Muscle of leg (tissue), 11 donors: ENCODE measurements around the gene SIRT7. TPM values are rescaled to one million over a fixed set of nuclear protein-coding genes. Genes with fewer than 3 reads are reported as not detected.
A peak's percentile ranks its signal among the peaks of the same experiment; 100 is the strongest.

Source experiments
- DNase-seq: peaks from one replicate; pipeline ENCODE4 v3.0.0; 2013
- H3K27ac ChIP-seq: one replicate; pipeline ENCODE4 v1.5.1; 2013; ENCODE audit warnings: mild to moderate bottlenecking, low read length, control low read depth
- H3K27me3 ChIP-seq: one replicate; pipeline ENCODE4 v1.6.1; 2013; ENCODE audit warnings: low read length; ENCODE audit not compliant: control insufficient read depth, insufficient read depth
- H3K36me3 ChIP-seq: one replicate; pipeline ENCODE4 v1.6.1; 2013; ENCODE audit warnings: low read length; ENCODE audit not compliant: control insufficient read depth, insufficient read depth
- H3K4me1 ChIP-seq: one replicate; pipeline ENCODE4 v1.6.1; 2013; ENCODE audit warnings: low read length; ENCODE audit not compliant: control insufficient read depth, insufficient read depth
- H3K4me3 ChIP-seq: one replicate; pipeline ENCODE4 v1.5.1; 2013; ENCODE audit warnings: low read length, control low read depth
- H3K9me3 ChIP-seq: replicated peaks from 2 replicates; pipeline ENCODE4 v1.6.1; 2013; ENCODE audit warnings: low read depth, low read length; ENCODE audit not compliant: control insufficient read depth
- WGBS: methylation state at CpG from one replicate; pipeline ENCODE4 v1.1.5; 2013; ENCODE audit warnings: missing lambda C conversion rate; ENCODE audit not compliant: insufficient coverage; 5-methylcytosine and 5-hydroxymethylcytosine counted together
- polyA plus RNA-seq, 8 donors: library from polyadenylated mRNA; unstranded; fragments of 120-200 nt; gene quantifications; one replicate each; pipeline versions ENCODE4 v1.2.1 to v1.2.3, GENCODE V29; 2013; ENCODE audit warnings: inconsistent platforms in 1 of 8, low replicate concordance in 1 of 8; ENCODE audit not compliant: insufficient read length in 8 of 8, insufficient read depth in 1 of 8
- total RNA-seq: library from RNA; stranded (reverse); fragments of 120-200 nt; gene quantifications from one replicate; pipeline ENCODE4 v1.2.4, GENCODE V29; 2013

SIRT7 gene
- total and polyA plus RNA-seq, 9 donors: 6.0 to 9.7 (median 8.3) TPM

DNA sequence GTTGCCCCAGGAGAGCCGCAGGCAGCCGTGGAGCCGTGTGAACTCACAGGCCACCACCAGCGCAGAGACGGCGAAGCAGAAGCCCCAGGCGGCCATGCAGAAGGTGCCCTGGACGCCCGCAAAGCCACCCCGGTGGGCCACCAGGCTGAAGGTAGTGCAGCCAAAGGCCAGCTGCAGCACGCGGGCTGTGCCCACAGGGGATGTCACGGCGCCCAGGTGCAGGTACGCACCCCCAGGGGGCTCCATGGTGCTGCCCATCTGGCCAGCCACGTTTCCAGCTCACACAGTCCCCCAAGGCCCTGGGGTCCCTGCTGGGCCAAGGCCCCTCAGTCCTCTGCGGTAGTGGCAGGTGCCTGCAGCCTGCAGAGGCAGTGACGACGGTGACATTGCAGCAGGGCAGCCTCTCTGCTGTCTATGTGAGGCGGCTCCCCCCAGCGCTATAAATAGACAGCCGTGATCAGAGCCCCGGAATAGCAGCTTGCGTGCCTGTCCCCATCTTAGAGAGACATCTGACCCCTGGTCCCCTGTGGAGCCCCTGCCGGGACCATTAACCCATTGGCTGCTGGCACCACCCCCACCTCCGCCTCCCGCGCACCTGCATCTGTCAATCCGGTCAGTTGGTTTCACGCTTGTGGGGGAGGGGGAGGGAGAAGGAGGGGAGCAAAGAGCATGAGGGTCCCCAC lies 23.6 kb upstream of the SIRT7 start:
- peaks cover 51% of the 10 kb centered on the region for H3K4me1 ChIP-seq
- no peaks in the 10 kb centered on the region for H3K36me3 ChIP-seq
- peak overlapping the region; percentile 89 for H3K27ac ChIP-seq
- H3K27me3 ChIP-seq: peaks cover 13% of the 10 kb centered on the region
- peak overlapping the region; percentile 39 for H3K4me3 ChIP-seq
- 43% methylated on average over 21 of the region's 30 CpGs for WGBS
- H3K9me3 ChIP-seq: no peaks in the 10 kb centered on the region
- peak; percentile 83 for DNase-seq

- H3K36me3 ChIP-seq: no peaks in the 10 kb centered on the region
- DNase-seq: peak; percentile 32
- 89% methylated on average over 49 of the region's 56 CpGs for WGBS
- no peaks in the 10 kb centered on the region for H3K9me3 ChIP-seq
- peaks cover 57% of the 10 kb centered on the region for H3K4me1 ChIP-seq
- peak overlapping the region; percentile 39 for H3K4me3 ChIP-seq
- peak overlapping the region; percentile 87 for H3K27ac ChIP-seq
- peaks cover 13% of the 10 kb centered on the region for H3K27me3 ChIP-seq
Measured at GRCh38 chr17:81940538-81941483, 22.8 kb upstream of the SIRT7 start.

DNA sequence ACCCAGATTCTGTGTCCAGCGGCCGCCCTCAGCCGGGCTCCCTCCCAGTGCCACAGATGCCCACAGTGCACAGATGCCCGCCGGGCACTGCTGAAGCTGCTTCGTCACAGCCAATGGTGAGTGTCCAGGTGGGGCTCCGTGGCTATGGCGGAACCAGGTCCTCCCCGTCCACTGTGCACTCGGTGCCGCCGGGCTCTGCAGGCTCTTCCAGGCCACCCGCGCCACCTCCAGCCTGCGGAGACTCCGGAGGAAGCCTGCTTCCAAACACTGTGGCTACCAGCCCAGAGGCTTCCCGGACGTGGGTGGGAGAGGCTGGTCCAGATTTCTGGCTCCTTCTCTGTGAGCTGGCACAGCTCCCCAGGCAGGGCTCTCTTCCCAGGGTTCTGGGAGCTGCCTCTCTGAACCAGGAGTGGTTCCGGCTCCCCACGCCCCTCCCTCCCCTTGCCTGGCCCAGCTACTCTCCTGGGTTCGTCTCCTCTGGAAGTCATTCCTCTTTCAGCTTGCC lies 22.0 kb upstream of the SIRT7 start:
- Histone ChIP-seq H3K9me3 (no peaks in the 10 kb centered on the region), H3K27me3 (peaks cover 12% of the 10 kb centered on the region), H3K36me3 (peaks cover 6% of the 10 kb centered on the region), H3K27ac (peak overlapping the region; percentile 87), H3K4me3 (peak overlapping the region; percentile 39), H3K4me1 (peaks cover 63% of the 10 kb centered on the region)
- DNase-seq: peak; percentile 43
- 76% methylated on average over 16 of the region's 21 CpGs for WGBS

DNA sequence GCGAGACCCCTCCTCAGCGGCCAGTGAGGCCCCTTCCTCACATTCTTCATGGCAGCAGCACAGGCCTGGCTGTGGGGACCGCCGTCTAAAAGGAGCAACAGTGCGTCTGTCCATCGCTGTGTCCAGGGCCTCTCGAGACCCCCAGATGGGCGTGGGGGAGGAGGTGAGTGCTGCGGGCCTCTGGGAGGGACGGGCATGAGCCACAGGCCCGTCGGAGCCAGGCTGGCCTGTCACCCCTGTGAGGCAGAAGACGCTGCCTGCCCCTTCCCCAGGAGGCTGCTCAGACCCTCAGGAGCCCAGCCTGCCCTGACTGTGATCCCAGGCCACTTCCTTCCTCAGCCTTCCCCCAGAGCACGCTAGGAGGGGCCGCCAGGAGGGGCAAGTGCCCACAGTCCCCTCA lies 21.2 kb upstream of the SIRT7 start:
- H3K4me1 ChIP-seq: peaks cover 63% of the 10 kb centered on the region
- DNase-seq: no peak
- H3K4me3 ChIP-seq: peak overlapping the region; percentile 39
- H3K9me3 ChIP-seq: no peaks in the 10 kb centered on the region
- H3K27ac ChIP-seq: peak overlapping the region; percentile 87
- 32% methylated on average over 6 of the region's 15 CpGs for WGBS
- H3K36me3 ChIP-seq: peaks cover 13% of the 10 kb centered on the region
- H3K27me3 ChIP-seq: peaks cover 7% of the 10 kb centered on the region

- peaks cover 59% of the 10 kb centered on the region for H3K4me1 ChIP-seq
- H3K27me3 ChIP-seq: no peaks in the 10 kb centered on the region
- 83% methylated on average over 6 of the region's 6 CpGs for WGBS
- H3K4me3 ChIP-seq: peak overlapping the region; percentile 26
- peaks cover 29% of the 10 kb centered on the region for H3K36me3 ChIP-seq
- H3K27ac ChIP-seq: no peak overlapping the region
- no peak for DNase-seq
- H3K9me3 ChIP-seq: no peaks in the 10 kb centered on the region
Measured at GRCh38 chr17:81935709-81936084, 17.7 kb upstream of the SIRT7 start.

DNA sequence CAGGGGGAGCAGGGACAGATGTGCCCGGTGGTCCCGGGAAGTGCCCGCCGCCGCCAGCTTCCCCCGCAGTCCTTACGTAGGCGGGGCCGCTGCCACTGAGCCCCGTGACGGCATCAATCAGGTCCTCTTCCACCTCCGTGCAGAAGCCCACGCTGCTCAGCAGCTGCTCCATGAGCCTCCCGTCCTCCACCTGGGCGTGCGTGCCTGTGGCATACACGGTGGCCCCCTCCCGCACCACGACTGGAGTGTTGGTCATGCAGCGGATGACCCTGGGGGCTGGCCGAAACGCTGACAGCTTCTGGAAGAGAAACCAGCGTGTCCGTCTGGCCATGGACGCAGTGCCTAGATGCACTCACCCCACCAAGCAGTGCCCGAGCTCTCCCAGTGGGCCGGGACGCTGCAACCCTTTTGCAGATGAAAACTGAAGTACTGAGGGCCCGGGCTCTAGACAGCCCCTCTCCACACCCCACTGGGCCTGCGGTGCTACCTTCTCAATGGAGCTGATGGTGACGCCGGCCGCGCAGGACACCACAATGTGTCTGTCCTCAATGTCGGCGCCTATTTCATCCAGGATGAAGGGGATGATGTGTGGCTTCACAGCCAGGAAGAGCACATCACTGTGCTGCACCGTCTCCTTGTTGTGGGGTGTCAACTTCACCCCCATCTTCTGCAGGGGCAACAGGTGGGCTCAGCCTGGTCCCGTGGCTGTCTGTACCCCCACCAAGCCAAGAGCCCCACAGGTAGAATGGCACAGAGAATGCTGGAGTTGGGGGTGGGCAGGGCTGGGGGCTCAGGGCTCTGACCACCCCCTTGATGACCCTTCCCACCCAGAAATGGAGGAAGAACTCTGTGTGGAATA lies 17.1 kb upstream of the SIRT7 start:
- no peak for DNase-seq
- H3K4me3 ChIP-seq: no peak overlapping the region
- 82% methylated on average over 28 of the region's 38 CpGs for WGBS
- peaks cover 29% of the 10 kb centered on the region for H3K36me3 ChIP-seq
- no peak overlapping the region for H3K27ac ChIP-seq
- H3K9me3 ChIP-seq: no peaks in the 10 kb centered on the region
- H3K27me3 ChIP-seq: no peaks in the 10 kb centered on the region
- H3K4me1 ChIP-seq: peaks cover 59% of the 10 kb centered on the region

DNA sequence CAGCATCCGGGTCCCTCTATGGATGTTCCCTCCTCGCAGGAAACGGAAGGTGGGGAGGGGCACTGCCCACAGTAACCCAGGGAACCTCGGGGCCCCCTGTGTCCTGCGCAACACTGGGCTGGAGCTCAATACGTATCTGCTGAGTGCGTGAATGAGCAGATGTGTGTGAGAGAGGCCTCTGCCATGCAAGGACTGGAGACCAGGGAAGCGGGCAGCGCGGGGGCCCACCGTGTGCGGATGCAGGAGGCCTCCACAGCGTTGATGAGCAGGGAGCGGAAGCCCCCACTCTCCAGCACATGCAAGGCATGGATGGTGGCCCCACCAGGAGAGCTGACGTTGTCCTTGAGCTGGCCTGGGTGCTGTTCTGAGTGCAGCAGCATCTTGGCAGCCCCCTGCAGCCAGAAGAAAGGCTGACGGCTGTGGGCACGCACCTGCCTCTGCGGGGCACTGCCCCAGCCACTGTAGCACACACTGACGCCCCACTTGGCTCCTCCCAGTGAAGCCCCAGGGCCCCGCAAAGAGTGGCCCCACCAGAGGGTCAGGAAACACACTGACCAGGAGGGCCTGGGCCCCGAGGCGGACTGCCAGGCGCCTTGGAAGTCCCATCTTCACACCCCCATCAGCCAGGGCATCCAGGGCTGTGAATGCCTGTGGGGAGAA lies 16.3 kb upstream of the SIRT7 start:
- Histone ChIP-seq H3K27ac (no peak overlapping the region), H3K27me3 (peaks cover 2% of the 10 kb centered on the region), H3K4me1 (peaks cover 55% of the 10 kb centered on the region), H3K36me3 (peaks cover 29% of the 10 kb centered on the region), H3K9me3 (no peaks in the 10 kb centered on the region), H3K4me3 (no peak overlapping the region)
- WGBS: 78% methylated on average over 18 of the region's 23 CpGs
- no peak for DNase-seq

DNA sequence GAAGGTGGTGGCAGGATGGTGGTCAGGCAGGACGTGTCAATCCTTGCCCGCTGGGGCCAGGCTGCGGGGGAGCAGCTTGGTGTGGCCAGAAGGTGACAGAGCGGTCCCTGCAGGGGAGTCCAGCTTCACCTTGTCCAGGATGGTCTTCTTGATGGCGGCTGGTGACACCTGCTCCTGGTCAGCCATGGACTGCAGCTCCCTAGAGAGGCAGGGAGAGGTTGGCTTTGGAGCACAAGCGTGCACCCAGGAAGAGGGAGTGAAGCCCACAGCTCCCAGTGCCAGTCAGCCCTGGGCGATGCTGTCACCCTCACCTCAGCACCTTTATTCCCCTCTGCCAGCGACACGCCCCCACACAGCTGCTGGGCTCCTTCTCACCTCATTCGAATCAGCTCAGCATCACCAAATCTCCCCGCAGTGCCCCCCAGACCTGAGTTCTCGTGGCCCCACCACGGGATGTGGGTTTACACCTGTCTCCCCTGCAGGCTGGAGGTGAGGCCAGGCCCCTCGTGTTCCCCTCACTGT lies 15.3 kb upstream of the SIRT7 start:
- H3K4me3 ChIP-seq: no peak overlapping the region
- peaks cover 56% of the 10 kb centered on the region for H3K4me1 ChIP-seq
- peaks cover 12% of the 10 kb centered on the region for H3K27me3 ChIP-seq
- H3K27ac ChIP-seq: no peak overlapping the region
- 77% methylated on average over 13 of the region's 14 CpGs for WGBS
- peaks cover 29% of the 10 kb centered on the region for H3K36me3 ChIP-seq
- DNase-seq: no peak
- no peaks in the 10 kb centered on the region for H3K9me3 ChIP-seq

GRCh38 chr17:81932333-81932983 lies 14.5 kb upstream of the SIRT7 start:
- Histone ChIP-seq H3K4me3 (no peak overlapping the region), H3K9me3 (no peaks in the 10 kb centered on the region), H3K36me3 (peaks cover 29% of the 10 kb centered on the region), H3K27ac (no peak overlapping the region), H3K27me3 (peaks cover 14% of the 10 kb centered on the region), H3K4me1 (peaks cover 53% of the 10 kb centered on the region)
- 84% methylated on average over 8 of the region's 9 CpGs for WGBS
- DNase-seq: no peak
